Omental fat pad (tissue), 4 donors: ENCODE results near the gene KRAS. TPM values are rescaled to one million over a fixed set of nuclear protein-coding genes. Genes with fewer than 3 reads are reported as not detected.

Source experiments
- ATAC-seq: fragments of 150-250 bp; one replicate; pipeline ENCODE4 v1.9.1; 2016; ENCODE audit warnings: mild to moderate bottlenecking, moderate library complexity; ENCODE audit not compliant: low FRiP score
- DNase-seq: peaks from one replicate; pipeline ENCODE4 v3.0.0-alpha.2; 2019; ENCODE audit warnings: low spot score
- total RNA-seq, 4 donors: library from RNA; depleted of rRNA; stranded (reverse); fragments of >200 nt; gene quantifications; one replicate each; pipeline ENCODE4 v1.1.0, GENCODE V29; 2016
- TF ChIP-seq, protein P1 (sequence below), 3 donors: fragments of 450-650 bp; IDR thresholded peaks; one replicate each; pipeline ENCODE4 v1.5.1; 2016 to 2017; ENCODE audit warnings: antibody characterized with exemption in 3 of 3, mild to moderate bottlenecking in 3 of 3, moderate library complexity in 2 of 3

KRAS gene
- total RNA-seq, 4 donors from 2014 or later, result 10.7 to 22.1 (median 16.3) TPM

GRCh38 chr12:25236190-25236589 lies 14.5 kb downstream of the KRAS start:
- DNase-seq (no peak), ATAC-seq (no peak)
- TF ChIP-seq, protein P1, sequence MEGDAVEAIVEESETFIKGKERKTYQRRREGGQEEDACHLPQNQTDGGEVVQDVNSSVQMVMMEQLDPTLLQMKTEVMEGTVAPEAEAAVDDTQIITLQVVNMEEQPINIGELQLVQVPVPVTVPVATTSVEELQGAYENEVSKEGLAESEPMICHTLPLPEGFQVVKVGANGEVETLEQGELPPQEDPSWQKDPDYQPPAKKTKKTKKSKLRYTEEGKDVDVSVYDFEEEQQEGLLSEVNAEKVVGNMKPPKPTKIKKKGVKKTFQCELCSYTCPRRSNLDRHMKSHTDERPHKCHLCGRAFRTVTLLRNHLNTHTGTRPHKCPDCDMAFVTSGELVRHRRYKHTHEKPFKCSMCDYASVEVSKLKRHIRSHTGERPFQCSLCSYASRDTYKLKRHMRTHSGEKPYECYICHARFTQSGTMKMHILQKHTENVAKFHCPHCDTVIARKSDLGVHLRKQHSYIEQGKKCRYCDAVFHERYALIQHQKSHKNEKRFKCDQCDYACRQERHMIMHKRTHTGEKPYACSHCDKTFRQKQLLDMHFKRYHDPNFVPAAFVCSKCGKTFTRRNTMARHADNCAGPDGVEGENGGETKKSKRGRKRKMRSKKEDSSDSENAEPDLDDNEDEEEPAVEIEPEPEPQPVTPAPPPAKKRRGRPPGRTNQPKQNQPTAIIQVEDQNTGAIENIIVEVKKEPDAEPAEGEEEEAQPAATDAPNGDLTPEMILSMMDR (IDR thresholded peaks at IDR 0.05), result no peak

- no peak for DNase-seq
- ATAC-seq, result no peak
- TF ChIP-seq, protein P1 (IDR thresholded peaks at IDR 0.05), result no peak
Measured at GRCh38 chr12:25213338-25213737, 37.4 kb downstream of the KRAS start.

DNA sequence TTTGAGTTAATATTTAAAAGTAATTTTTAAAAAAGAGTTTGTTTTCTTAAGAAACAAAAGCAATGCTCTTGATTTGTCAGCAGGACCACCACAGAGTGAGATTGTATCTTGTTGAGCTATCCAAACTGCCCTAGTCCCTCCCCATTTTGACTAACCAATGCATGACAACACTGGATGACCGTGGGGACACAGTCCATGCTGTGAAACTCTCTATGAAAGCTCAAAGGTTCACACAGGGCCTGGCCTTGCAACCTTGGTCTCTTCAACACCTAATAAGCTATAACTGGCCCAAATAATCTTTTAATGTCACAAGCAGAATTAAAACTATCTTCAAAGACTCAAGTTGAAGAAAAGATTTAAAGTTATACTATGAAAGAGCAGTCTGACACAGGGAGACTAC lies 42.2 kb downstream of the KRAS start:
- TF ChIP-seq, protein P1 (IDR thresholded peaks at IDR 0.05), result no peak
- no peak for DNase-seq
- ATAC-seq, result no peak

DNA sequence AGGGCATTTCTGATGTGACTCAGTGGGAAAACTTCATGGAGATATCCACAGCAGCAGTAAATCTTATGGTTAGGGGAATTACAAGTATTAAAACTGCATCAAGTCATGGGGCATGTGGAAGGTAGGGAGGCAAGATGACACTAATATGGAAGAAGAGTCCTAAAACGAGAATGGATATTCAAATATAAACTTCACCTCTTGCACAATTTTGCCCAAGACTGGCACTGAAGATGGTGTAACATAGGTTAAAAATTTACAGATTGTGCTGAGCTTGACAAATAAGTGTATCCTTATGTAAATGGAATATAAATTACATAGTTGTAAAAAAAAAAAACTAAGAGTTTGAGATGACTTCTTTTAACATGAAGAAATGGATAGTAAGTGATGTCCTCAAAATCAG lies 42.9 kb downstream of the KRAS start:
- TF ChIP-seq, protein P1 (IDR thresholded peaks at IDR 0.05), result no peak
- no peak for DNase-seq
- ATAC-seq, result no peak

DNA sequence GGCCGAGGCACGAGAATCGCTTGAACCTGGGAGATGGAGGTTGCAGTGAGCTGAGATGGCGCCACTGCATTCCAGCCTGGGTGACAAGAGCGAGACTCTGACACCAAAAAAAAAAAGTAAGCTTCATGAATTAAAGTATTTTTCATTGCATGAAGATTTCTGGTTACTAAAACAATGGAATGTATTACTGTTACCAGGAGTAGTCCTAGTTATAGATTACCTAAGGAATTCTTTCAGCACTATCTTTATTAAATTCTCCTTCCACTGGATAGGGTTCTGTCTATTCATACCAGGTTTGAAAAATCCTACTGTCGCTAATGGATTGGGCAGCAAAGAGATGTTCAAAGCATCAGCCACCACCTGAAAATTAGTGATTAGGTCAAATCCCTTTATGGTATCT lies 43.3 kb downstream of the KRAS start:
- DNase-seq (no peak), ATAC-seq (no peak)
- TF ChIP-seq, protein P1 (IDR thresholded peaks at IDR 0.05), result no peak

DNA sequence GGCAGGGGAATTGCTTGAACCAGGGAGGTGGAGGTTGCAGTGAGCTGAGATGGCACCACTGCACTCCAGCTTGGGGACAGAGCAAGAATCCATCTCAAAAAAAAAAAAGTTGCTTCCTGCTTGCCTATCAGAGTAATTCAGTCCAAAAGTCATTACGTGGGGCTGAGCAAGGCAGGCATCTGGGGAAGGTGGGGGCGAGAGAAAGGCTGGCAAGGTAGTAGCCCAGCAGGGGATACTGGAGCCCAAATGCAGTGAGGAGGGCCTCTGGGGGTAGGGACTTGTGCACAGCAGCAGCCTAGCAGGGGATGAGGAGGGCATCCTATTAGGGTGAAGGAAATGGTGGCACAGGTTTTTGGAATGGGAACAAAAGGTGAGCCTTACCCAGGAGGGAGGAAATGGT lies 48.6 kb downstream of the KRAS start:
- no peak for ATAC-seq
- TF ChIP-seq, protein P1 (IDR thresholded peaks at IDR 0.05), result no peak
- no peak for DNase-seq

- TF ChIP-seq, protein P1 (IDR thresholded peaks at IDR 0.05), result no peak
- DNase-seq (no peak), ATAC-seq (no peak)
Measured at GRCh38 chr12:25200703-25201102, 50.0 kb downstream of the KRAS start.
